ENCODE measurements around the gene STRA6. TPM values are rescaled to one million over a fixed set of nuclear protein-coding genes. Genes with fewer than 3 reads are reported as not detected.
A peak's percentile ranks its signal among the peaks of the same experiment; 100 is the strongest.

Gene STRA6
- total RNA-seq, 1 experiment from 2014 or later = 0.84 TPM

DNA sequence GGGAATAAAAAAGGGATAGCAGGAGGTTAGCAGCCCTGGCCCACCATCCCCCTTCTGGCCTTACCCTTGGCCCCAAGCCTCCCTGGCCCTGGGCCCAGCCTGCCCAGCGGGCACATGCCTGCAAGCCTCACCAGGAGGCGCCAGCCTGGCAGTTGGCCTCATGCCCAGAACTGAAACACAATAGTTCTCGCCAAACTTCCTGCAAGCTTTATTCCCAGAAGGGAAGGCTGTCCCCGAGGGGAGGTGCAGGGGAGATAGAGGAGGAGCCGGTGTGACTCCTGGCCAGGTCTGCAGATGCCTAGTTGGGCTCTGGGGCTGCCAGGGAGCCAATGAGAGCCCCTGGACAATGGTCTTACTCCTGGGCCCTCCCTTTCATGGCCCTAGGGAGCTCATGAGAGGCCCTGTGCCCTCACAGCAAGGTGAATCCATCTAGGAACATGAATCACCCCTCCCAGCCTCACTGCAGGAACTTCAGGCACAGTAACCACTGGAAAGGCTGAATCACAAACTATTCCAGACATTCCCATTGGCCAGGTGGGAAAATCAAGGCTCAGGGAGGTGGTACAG is 37.5 kb upstream of the STRA6 start:
- peak; percentile 97 for DNase-seq (ENCODE audit: low spot score)
- ChIA-PET POLR2A (ENCODE audit: low non-redundant PET) (interaction anchor here (0.5 kb wide), 1 partner anchor 14 kb away, joined by 11 read pairs; no protein-coding TSS in a partner anchor), CTCF (interaction anchor here (0.6 to 1.4 kb wide), 7 partner anchors 11 to 334 kb away, joined by 3 to 11 read pairs (median 6); no protein-coding TSS in a partner anchor)
- intact Hi-C loops (cut with micrococcal nuclease; ENCODE audit: unreplicated experiment) = no loop called here
- no TSS peak for BruUV-seq (replicated peaks)
- TF ChIP-seq EZH2 (IDR thresholded peaks at IDR 0.05; ENCODE audit: borderline replicate concordance, low read depth, low read length, poor library complexity, severe bottlenecking) = no peak
- TF ChIP-seq, protein P1, sequence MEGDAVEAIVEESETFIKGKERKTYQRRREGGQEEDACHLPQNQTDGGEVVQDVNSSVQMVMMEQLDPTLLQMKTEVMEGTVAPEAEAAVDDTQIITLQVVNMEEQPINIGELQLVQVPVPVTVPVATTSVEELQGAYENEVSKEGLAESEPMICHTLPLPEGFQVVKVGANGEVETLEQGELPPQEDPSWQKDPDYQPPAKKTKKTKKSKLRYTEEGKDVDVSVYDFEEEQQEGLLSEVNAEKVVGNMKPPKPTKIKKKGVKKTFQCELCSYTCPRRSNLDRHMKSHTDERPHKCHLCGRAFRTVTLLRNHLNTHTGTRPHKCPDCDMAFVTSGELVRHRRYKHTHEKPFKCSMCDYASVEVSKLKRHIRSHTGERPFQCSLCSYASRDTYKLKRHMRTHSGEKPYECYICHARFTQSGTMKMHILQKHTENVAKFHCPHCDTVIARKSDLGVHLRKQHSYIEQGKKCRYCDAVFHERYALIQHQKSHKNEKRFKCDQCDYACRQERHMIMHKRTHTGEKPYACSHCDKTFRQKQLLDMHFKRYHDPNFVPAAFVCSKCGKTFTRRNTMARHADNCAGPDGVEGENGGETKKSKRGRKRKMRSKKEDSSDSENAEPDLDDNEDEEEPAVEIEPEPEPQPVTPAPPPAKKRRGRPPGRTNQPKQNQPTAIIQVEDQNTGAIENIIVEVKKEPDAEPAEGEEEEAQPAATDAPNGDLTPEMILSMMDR (conservative IDR thresholded peaks at IDR 0.05; ENCODE audit: low read depth, low read length) = peak; percentile 75
- Histone ChIP-seq H3K27me3 (replicated peaks; ENCODE audit: insufficient read depth, low read depth, low read length, poor library complexity) (no peaks in the 10 kb centered on the region), H3K9me3 (ENCODE audit: low read depth, low read length, poor library complexity, severe bottlenecking) (no peaks in the 10 kb centered on the region), H3K4me1 (ENCODE audit: insufficient read depth, low read length, poor library complexity, severe bottlenecking) (peaks cover 48% of the 10 kb centered on the region), H3K36me3 (ENCODE audit: insufficient read depth, low read length, poor library complexity, severe bottlenecking) (no peaks in the 10 kb centered on the region), H3K27ac (ENCODE audit: low read depth, low read length, poor library complexity, severe bottlenecking) (peak overlapping the region; percentile 56), H3K4me3 (ENCODE audit: low read depth, low read length, poor library complexity, severe bottlenecking) (no peak overlapping the region)

DNA sequence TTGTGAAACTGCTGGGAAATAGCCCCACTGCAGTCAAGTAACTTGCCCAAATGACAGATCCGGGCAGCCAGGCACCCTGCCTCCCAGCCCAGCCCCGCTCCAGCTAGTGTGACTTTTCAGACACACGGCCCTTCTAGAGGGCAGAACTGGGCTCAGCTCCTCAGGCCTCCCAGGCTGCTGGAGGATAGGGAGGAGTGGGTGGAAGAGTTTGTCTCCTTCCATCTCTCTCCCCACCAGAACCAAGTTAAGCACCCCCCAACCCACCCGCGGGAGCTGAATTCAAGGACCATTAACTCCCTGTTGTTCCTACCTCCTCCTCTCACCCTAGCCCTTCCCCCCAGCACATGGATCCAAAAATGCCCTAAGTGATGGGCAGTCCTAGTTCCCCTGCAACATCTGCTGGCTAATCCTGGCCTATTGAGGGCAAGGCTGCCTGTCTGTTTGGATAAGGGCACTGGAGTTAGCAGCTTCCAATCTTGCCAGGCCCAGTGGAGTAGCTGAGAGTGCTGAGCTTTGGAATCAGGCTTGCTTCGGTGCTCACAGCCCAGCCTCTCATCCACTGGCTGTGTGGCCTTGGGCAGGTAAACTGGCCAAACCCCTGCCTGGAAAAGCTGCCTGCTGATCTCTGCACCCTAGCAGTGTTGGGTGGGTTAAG is 36.6 kb upstream of the STRA6 start:
- CTCF ChIA-PET = interaction anchor here (1.1 to 1.4 kb wide), 2 partner anchors 10 to 69 kb away, joined by 3 to 6 read pairs; no protein-coding TSS in a partner anchor
- H3K27me3 ChIP-seq (replicated peaks; ENCODE audit: insufficient read depth, low read depth, low read length, poor library complexity) = no peaks in the 10 kb centered on the region
- no peaks in the 10 kb centered on the region for H3K9me3 ChIP-seq (ENCODE audit: low read depth, low read length, poor library complexity, severe bottlenecking)
- H3K36me3 ChIP-seq (ENCODE audit: insufficient read depth, low read length, poor library complexity, severe bottlenecking) = no peaks in the 10 kb centered on the region
- intact Hi-C loops (cut with micrococcal nuclease; ENCODE audit: unreplicated experiment) = no loop called here
- no peak for TF ChIP-seq EZH2 (IDR thresholded peaks at IDR 0.05; ENCODE audit: borderline replicate concordance, low read depth, low read length, poor library complexity, severe bottlenecking)
- TF ChIP-seq, protein P1 (conservative IDR thresholded peaks at IDR 0.05; ENCODE audit: low read depth, low read length) = no peak
- BruUV-seq (replicated peaks) = no TSS peak
- peak overlapping the region; percentile 55 for H3K27ac ChIP-seq (ENCODE audit: low read depth, low read length, poor library complexity, severe bottlenecking)
- POLR2A ChIA-PET (ENCODE audit: low non-redundant PET) = interaction anchor here (0.5 to 0.7 kb wide), 2 partner anchors 11 to 14 kb away, joined by 5 to 11 read pairs; no protein-coding TSS in a partner anchor
- no peak for DNase-seq (ENCODE audit: low spot score)
- no peak overlapping the region for H3K4me3 ChIP-seq (ENCODE audit: low read depth, low read length, poor library complexity, severe bottlenecking)
- peaks cover 47% of the 10 kb centered on the region for H3K4me1 ChIP-seq (ENCODE audit: insufficient read depth, low read length, poor library complexity, severe bottlenecking)

DNA sequence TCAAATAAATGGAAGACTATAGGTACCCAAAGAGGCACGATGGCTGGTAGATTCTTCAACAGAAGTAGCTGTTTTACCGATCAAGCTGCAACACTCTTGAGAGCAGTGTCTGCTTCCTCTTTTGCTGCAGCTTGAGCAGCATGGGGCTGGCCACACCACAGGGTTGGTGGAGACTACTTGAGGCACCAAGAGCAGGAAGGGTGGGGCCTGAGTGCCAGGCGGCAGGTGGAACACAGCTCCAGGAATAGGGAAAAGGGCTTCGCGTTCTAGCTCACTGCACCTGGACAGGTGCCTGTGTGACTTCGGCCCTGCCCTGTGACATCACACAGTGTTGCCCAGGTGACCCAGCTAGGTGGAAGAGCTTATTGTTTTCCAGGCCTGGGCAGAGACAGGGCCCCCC is 33.4 kb upstream of the STRA6 start, which contains the start of gene CCDC33:
Gene CCDC33 (plus strand): TSS at position 365 of the 400 bp plus-strand sequence. CDS start 394 bp downstream, outside the sequence.
- Histone ChIP-seq H3K27me3 (replicated peaks; ENCODE audit: insufficient read depth, low read depth, low read length, poor library complexity) (no peaks in the 10 kb centered on the region), H3K27ac (ENCODE audit: low read depth, low read length, poor library complexity, severe bottlenecking) (no peak within 1 kb of the TSS), H3K4me3 (ENCODE audit: low read depth, low read length, poor library complexity, severe bottlenecking) (no peak within 1 kb of the TSS), H3K4me1 (ENCODE audit: insufficient read depth, low read length, poor library complexity, severe bottlenecking) (peaks cover 40% of the 10 kb centered on the region), H3K36me3 (ENCODE audit: insufficient read depth, low read length, poor library complexity, severe bottlenecking) (no peaks in the 10 kb centered on the region), H3K9me3 (ENCODE audit: low read depth, low read length, poor library complexity, severe bottlenecking) (no peaks in the 10 kb centered on the region)
- no peak for DNase-seq (ENCODE audit: low spot score)
- POLR2A ChIA-PET (ENCODE audit: low non-redundant PET) = no interaction called here
- no TSS peak for BruUV-seq (replicated peaks)
- no peak for TF ChIP-seq EZH2 (IDR thresholded peaks at IDR 0.05; ENCODE audit: borderline replicate concordance, low read depth, low read length, poor library complexity, severe bottlenecking)
- TF ChIP-seq, protein P1 (conservative IDR thresholded peaks at IDR 0.05; ENCODE audit: low read depth, low read length) = no peak
- intact Hi-C loops (cut with micrococcal nuclease; ENCODE audit: unreplicated experiment) = no loop called here
- CTCF ChIA-PET = no interaction called here
